ENCODE data around the gene RPS21. TPM values are rescaled to one million over a fixed set of nuclear protein-coding genes. Genes with fewer than 3 reads are reported as not detected.

RPS21 gene
- total and polyA plus RNA-seq, 2 of the 13 experiments (the other 11 are each of a cell fraction or from before 2014, with no cell fraction given), result 2,647 to 11,063 TPM

GRCh38 chr20:62410746-62411478 is 24.0 kb downstream of the RPS21 start (continued):
- TF ChIP-seq ARID4A (CRISPR knock-in tag; IDR thresholded peaks at IDR 0.05; ENCODE audit: borderline replicate concordance), result no peak; the same call in 1 of the 2 replicates
- TF ChIP-seq ZBTB25 (CRISPR knock-in tag; IDR thresholded peaks at IDR 0.05), result no peak
- TF ChIP-seq ZNF101 (CRISPR knock-in tag; IDR thresholded peaks at IDR 0.05; ENCODE audit: borderline replicate concordance, low read depth), result no peak
- no peak for TF ChIP-seq ZBTB49 (CRISPR knock-in tag; IDR thresholded peaks at IDR 0.05; ENCODE audit: borderline replicate concordance)
- TF ChIP-seq NR1H2 (CRISPR knock-in tag; IDR thresholded peaks at IDR 0.05; ENCODE audit: borderline replicate concordance, low read depth), result peak; percentile 51; the same call in 1 of the 2 replicates
- peak; percentile 28 for TF ChIP-seq ZNF407 (CRISPR knock-in tag; IDR thresholded peaks at IDR 0.05; ENCODE audit: not compliant biosample characterization)
- TF ChIP-seq MTF1 (CRISPR knock-in tag; IDR thresholded peaks at IDR 0.05), result no peak
- no peak for TF ChIP-seq EHMT2 (IDR thresholded peaks at IDR 0.05; ENCODE audit: borderline replicate concordance, low read depth, low read length)
- no peak for TF ChIP-seq ZNF775 (CRISPR knock-in tag; IDR thresholded peaks at IDR 0.05; ENCODE audit: borderline replicate concordance)
- no peak for TF ChIP-seq HNRNPH1 (optimal IDR thresholded peaks at IDR 0.05; ENCODE audit: low read depth, low read length)

All from HepG2 (cell line).